MCF 10A (cell line): ENCODE results near the gene MEI4. TPM values are rescaled to one million over a fixed set of nuclear protein-coding genes. Genes with fewer than 3 reads are reported as not detected.

Source experiments
- BruUV-seq: library from RNA; stranded (reverse); fragments of 400-500 nt; replicated peaks from 2 replicates; lab custom pipeline; 2021; lab: Mats Ljungman, UMichigan
- CTCF ChIA-PET: fragments of 300-600 bp; sonication (Branson Sonifier 250); formaldehyde crosslinking; extraction: SDS; loops from one replicate; lab custom pipeline; 2021; ENCODE audit warnings: antibody characterized with exemption, inconsistent platforms; lab: Yijun Ruan, JAX
- POLR2A ChIA-PET: fragments of 300-600, 350-650 bp; sonication (Branson Sonifier 250); formaldehyde crosslinking; extraction: SDS; loops from one replicate; lab custom pipeline; 2020; ENCODE audit warnings: antibody characterized with exemption, inconsistent platforms; lab: Yijun Ruan, JAX
- DNase-seq: peaks from one replicate; pipeline ENCODE4 v3.0.0-alpha.2; 2018; ENCODE audit not compliant: unreplicated experiment
- H3K27ac Mint-ChIP-seq: one replicate; pipeline ENCODE4 v1.8.0; 2022; ENCODE audit warnings: mild to moderate bottlenecking, low read depth, mixed read lengths; ENCODE audit not compliant: unreplicated experiment
- H3K27me3 Mint-ChIP-seq: one replicate; pipeline ENCODE4 v1.8.0; 2022; ENCODE audit warnings: mixed read lengths; ENCODE audit not compliant: insufficient read depth, unreplicated experiment
- H3K36me3 Mint-ChIP-seq: one replicate; pipeline ENCODE4 v1.8.0; 2022; ENCODE audit warnings: mild to moderate bottlenecking, moderate library complexity, mixed read lengths; ENCODE audit not compliant: insufficient read depth, unreplicated experiment
- H3K4me1 Mint-ChIP-seq: one replicate; pipeline ENCODE4 v1.8.0; 2022; ENCODE audit warnings: mixed read lengths; ENCODE audit not compliant: insufficient read depth, unreplicated experiment
- H3K4me3 Mint-ChIP-seq: one replicate; pipeline ENCODE4 v1.8.0; 2022; ENCODE audit warnings: mild to moderate bottlenecking, moderate library complexity, mixed read lengths; ENCODE audit not compliant: unreplicated experiment
- H3K9me3 Mint-ChIP-seq: one replicate; pipeline ENCODE4 v1.8.0; 2022; ENCODE audit warnings: mixed read lengths; ENCODE audit not compliant: unreplicated experiment
- CTCF ChIP-seq: fragments of 200-600 bp; IDR thresholded peaks from one replicate; pipeline ENCODE4 v1.8.0; 2022; ENCODE audit warnings: antibody characterized with exemption, mild to moderate bottlenecking; ENCODE audit not compliant: unreplicated experiment
- intact Hi-C: fragments of 100-400 bp; cut with micrococcal nuclease; formaldehyde crosslinking; loops from 2 replicates; pipeline ENCODE4 v1.14.1; 2022
- total RNA-seq: library from RNA; stranded (reverse); gene quantifications from 2 replicates; pipeline ENCODE4 v1.2.3, GENCODE V29; 2022

Gene MEI4
- total RNA-seq, 1 experiment from 2014 or later = not detected

GRCh38 chr6:77880501-77880900, 227.7 kb downstream of the MEI4 start:
- BruUV-seq = no TSS peak
- TF ChIP-seq CTCF = no peak
- H3K4me1 Mint-ChIP-seq = peaks cover 13% of the 10 kb centered on the region
- H3K27ac Mint-ChIP-seq = peak overlapping the region; percentile 2
- intact Hi-C loops = no loop called here
- ChIA-PET POLR2A (interaction anchor here (0.6 kb wide), 1 partner anchor 895 kb away, joined by 3 read pairs; no protein-coding TSS in a partner anchor), CTCF (no interaction called here)
- no peaks in the 10 kb centered on the region for H3K9me3 Mint-ChIP-seq
- no peaks in the 10 kb centered on the region for H3K36me3 Mint-ChIP-seq
- DNase-seq = peak; percentile 36
- H3K4me3 Mint-ChIP-seq = no peak overlapping the region
- H3K27me3 Mint-ChIP-seq = no peaks in the 10 kb centered on the region

GRCh38 chr6:77883851-77884250, 231.0 kb downstream of the MEI4 start:
- Mint-ChIP-seq H3K4me1 (peaks cover 13% of the 10 kb centered on the region), H3K27ac (no peak overlapping the region), H3K9me3 (no peaks in the 10 kb centered on the region), H3K36me3 (no peaks in the 10 kb centered on the region), H3K27me3 (no peaks in the 10 kb centered on the region), H3K4me3 (no peak overlapping the region)
- TF ChIP-seq CTCF = no peak
- DNase-seq = peak; percentile 3
- ChIA-PET POLR2A (no interaction called here), CTCF (no interaction called here)
- no TSS peak for BruUV-seq
- intact Hi-C loops = no loop called here

GRCh38 chr6:77893391-77893790, 240.6 kb downstream of the MEI4 start:
- H3K4me3 Mint-ChIP-seq = no peak overlapping the region
- H3K27me3 Mint-ChIP-seq = no peaks in the 10 kb centered on the region
- H3K36me3 Mint-ChIP-seq = no peaks in the 10 kb centered on the region
- no TSS peak for BruUV-seq
- no peak overlapping the region for H3K27ac Mint-ChIP-seq
- intact Hi-C loops = no loop called here
- CTCF ChIA-PET = no interaction called here
- H3K9me3 Mint-ChIP-seq = peaks cover 9% of the 10 kb centered on the region
- DNase-seq = no peak
- TF ChIP-seq CTCF = no peak
- POLR2A ChIA-PET = interaction anchor here (0.6 kb wide), 1 partner anchor 262 kb away, joined by 4 read pairs; no protein-coding TSS in a partner anchor
- no peaks in the 10 kb centered on the region for H3K4me1 Mint-ChIP-seq

GRCh38 chr6:77906070-77906469, 253.2 kb downstream of the MEI4 start:
- intact Hi-C loops = no loop called here
- H3K4me3 Mint-ChIP-seq = no peak overlapping the region
- POLR2A ChIA-PET = interaction anchor here (0.6 kb wide), 1 partner anchor 80 kb away, joined by 4 read pairs; no protein-coding TSS in a partner anchor
- peaks cover 15% of the 10 kb centered on the region for H3K9me3 Mint-ChIP-seq
- H3K36me3 Mint-ChIP-seq = no peaks in the 10 kb centered on the region
- H3K27ac Mint-ChIP-seq = no peak overlapping the region
- H3K27me3 Mint-ChIP-seq = no peaks in the 10 kb centered on the region
- DNase-seq = no peak
- BruUV-seq = no TSS peak
- H3K4me1 Mint-ChIP-seq = no peaks in the 10 kb centered on the region
- CTCF ChIA-PET = no interaction called here
- TF ChIP-seq CTCF = no peak
